Adrenal gland (tissue), 5 donors: Measurements from ENCODE around the gene DES.

Source experiments
- CTCF ChIP-seq, 6 experiments: fragments of 450-650 bp in 4 of 6; fragments of 200-600 bp in 2 of 6; sonication (generic) in 1 of 6; IDR thresholded peaks; 1 replicate in 5 of 6; 2 replicates in 1 of 6; pipeline versions ENCODE4 v1.5.1 to v1.8.0; 2016 to 2021; ENCODE audit warnings: antibody characterized with exemption in 6 of 6, mild to moderate bottlenecking in 2 of 6, moderate library complexity in 1 of 6
- POLR2A ChIP-seq, 2 donors: fragments of 450-650 bp; IDR thresholded peaks; one replicate each; pipeline ENCODE4 v1.6.1; 2017; ENCODE audit warnings: antibody characterized with exemption in 2 of 2, mild to moderate bottlenecking in 2 of 2, moderate library complexity in 1 of 2
- donor health status: DM: no; HTN: no; CAD: no.

GRCh38 chr2:219381448-219381847 is 36.7 kb upstream of the DES start:
- TF ChIP-seq POLR2A (IDR thresholded peaks at IDR 0.05) (no peak), CTCF (IDR thresholded peaks at IDR 0.05) (no peak)
